Neuronal stem cell (in vitro differentiated cells): Measurements from ENCODE around the gene DNAJB4.
A peak's percentile ranks its signal among the peaks of the same experiment; 100 is the strongest.

Experiments
- DNase-seq: peaks from one replicate; pipeline ENCODE4 v3.0.0-alpha.2; 2013; ENCODE audit warnings: low spot score
- H2AFZ ChIP-seq: one replicate; pipeline ENCODE4 v1.6.1; 2013; ENCODE audit warnings: mild to moderate bottlenecking, low read length, inconsistent platforms
- H2AK5ac ChIP-seq: 2 replicates; pipeline ENCODE4 v1.6.1; 2013; ENCODE audit warnings: low read depth, mild to moderate bottlenecking, inconsistent platforms, low read length, moderate library complexity, mixed read lengths
- H2BK120ac ChIP-seq: 2 replicates; pipeline ENCODE4 v1.6.1; 2013; ENCODE audit warnings: low read depth, mild to moderate bottlenecking, inconsistent platforms, low read length, moderate library complexity, mixed read lengths
- H2BK12ac ChIP-seq: one replicate; pipeline ENCODE4 v1.6.1; 2013; ENCODE audit warnings: low read length, inconsistent platforms
- H2BK15ac ChIP-seq: 2 replicates; pipeline ENCODE4 v1.6.1; 2013; ENCODE audit warnings: mild to moderate bottlenecking, low read length, inconsistent platforms, mixed read lengths
- H2BK5ac ChIP-seq: one replicate; pipeline ENCODE4 v1.6.1; 2013; ENCODE audit warnings: inconsistent platforms, mild to moderate bottlenecking, low read length, moderate library complexity
- H3K14ac ChIP-seq: one replicate; pipeline ENCODE4 v1.6.1; 2013; ENCODE audit warnings: low read length, inconsistent platforms
- H3K18ac ChIP-seq: 2 replicates; pipeline ENCODE4 v1.6.1; 2013; ENCODE audit warnings: low read length, inconsistent platforms
- H3K23ac ChIP-seq: 2 replicates; pipeline ENCODE4 v1.6.1; 2013; ENCODE audit warnings: low read depth, mild to moderate bottlenecking, mixed read lengths, low read length, inconsistent platforms; ENCODE audit not compliant: poor library complexity
- H3K27ac ChIP-seq: replicated peaks from 3 replicates; pipeline ENCODE4 v1.5.1; 2013; ENCODE audit warnings: low read length, inconsistent platforms
- H3K27me3 ChIP-seq, 3 experiments: 2 replicates each; pipeline ENCODE4 v1.6.1; 2013; ENCODE audit warnings: low read length in 3 of 3, mild to moderate bottlenecking in 2 of 3, inconsistent platforms in 1 of 3, low read depth in 1 of 3, mixed read lengths in 1 of 3, moderate library complexity in 1 of 3; ENCODE audit not compliant: control insufficient read depth in 3 of 3, insufficient read depth in 3 of 3
- H3K36me3 ChIP-seq, 2 donors: replicated peaks in 1 of 2; 2 replicates each; pipeline ENCODE4 v1.6.1; 2013; ENCODE audit warnings: low read length in 2 of 2; ENCODE audit not compliant: control insufficient read depth in 2 of 2, insufficient read depth in 2 of 2
- H3K4ac ChIP-seq: 2 replicates; pipeline ENCODE4 v1.6.1; 2013; ENCODE audit warnings: inconsistent platforms, mild to moderate bottlenecking, low read length, moderate library complexity
- H3K4me1 ChIP-seq, 2 donors: 1 replicate in 1 of 2; 2 replicates in 1 of 2; pipeline ENCODE4 v1.6.1; 2013; ENCODE audit warnings: low read length in 2 of 2, low read depth in 1 of 2; ENCODE audit not compliant: control insufficient read depth in 2 of 2, insufficient read depth in 1 of 2
- H3K4me2 ChIP-seq: one replicate; pipeline ENCODE4 v1.6.1; 2013; ENCODE audit warnings: mild to moderate bottlenecking, low read length, inconsistent platforms; ENCODE audit not compliant: insufficient read depth, poor library complexity, severe bottlenecking
- H3K4me3 ChIP-seq, 2 donors: 2 replicates each; pipeline ENCODE4 v1.5.1; 2013; ENCODE audit warnings: low read length in 2 of 2, mild to moderate bottlenecking in 2 of 2, inconsistent platforms in 1 of 2, moderate library complexity in 1 of 2
- H3K79me1 ChIP-seq: one replicate; pipeline ENCODE4 v1.6.1; 2013; ENCODE audit warnings: low read depth, mild to moderate bottlenecking, inconsistent platforms, low read length, moderate library complexity
- H3K9ac ChIP-seq: one replicate; pipeline ENCODE4 v1.6.1; 2013; ENCODE audit warnings: mild to moderate bottlenecking, low read depth, low read length, inconsistent platforms; ENCODE audit not compliant: poor library complexity
- H3K9me3 ChIP-seq, 2 donors: replicated peaks in 1 of 2; 2 replicates each; pipeline versions ENCODE3 to v1.6.1; 2013; ENCODE audit warnings: low read length in 2 of 2, mild to moderate bottlenecking in 2 of 2, inconsistent platforms in 1 of 2, low read depth in 1 of 2, mixed read lengths in 1 of 2, moderate library complexity in 1 of 2; ENCODE audit not compliant: control insufficient read depth in 2 of 2, insufficient read depth in 1 of 2
- H4K8ac ChIP-seq: one replicate; pipeline ENCODE4 v1.6.1; 2013; ENCODE audit warnings: low read depth, mild to moderate bottlenecking, inconsistent platforms, low read length, moderate library complexity
- H4K91ac ChIP-seq: one replicate; pipeline ENCODE4 v1.6.1; 2013; ENCODE audit warnings: low read length, low read depth, mild to moderate bottlenecking, inconsistent platforms; ENCODE audit not compliant: poor library complexity
- WGBS, 2 donors: extraction: QIAGEN DNeasy Blood & Tissue Kit; methylation state at CpG; one replicate each; pipeline ENCODE4 v1.1.7; 2013; ENCODE audit warnings: missing lambda C conversion rate in 2 of 2, mixed read lengths in 1 of 2; ENCODE audit not compliant: insufficient read length in 2 of 2, insufficient replicate concordance in 1 of 2; ENCODE audit errors: extremely low coverage in 2 of 2; 5-methylcytosine and 5-hydroxymethylcytosine counted together

Gene DNAJB4

GRCh38 chr1:78003882-78004718 lies 639 bp upstream of the DNAJB4 start:
- Histone ChIP-seq H3K4ac (no peak overlapping the region), H2BK12ac (no peak overlapping the region), H3K9ac (no peak overlapping the region), H2BK15ac (no peak overlapping the region), H3K27ac (no peak overlapping the region), H3K79me1 (no peaks in the 10 kb centered on the region), H2AFZ (peak overlapping the region; percentile 41), H3K4me3 (peak overlapping the region in 1 of 2 donors; percentile 50), H3K9me3 (no peaks in the 10 kb centered on the region), H3K18ac (no peak overlapping the region), H2BK5ac (no peak overlapping the region), H3K4me1 (peaks cover 0 to 17% of the 10 kb centered on the region in 2 donors), H3K14ac (no peak overlapping the region), H2BK120ac (no peak overlapping the region), H3K4me2 (peak overlapping the region; percentile 38), H4K91ac (no peak overlapping the region), H3K36me3 (no peaks in the 10 kb centered on the region), H3K27me3 (no peaks in the 10 kb centered on the region), H4K8ac (no peak overlapping the region), H3K23ac (no peak overlapping the region), H2AK5ac (no peak overlapping the region)
- DNase-seq = peak; percentile 27
- no CpG with 5 or more reads among the region's 8 CpGs for WGBS, 2 donors

DNA sequence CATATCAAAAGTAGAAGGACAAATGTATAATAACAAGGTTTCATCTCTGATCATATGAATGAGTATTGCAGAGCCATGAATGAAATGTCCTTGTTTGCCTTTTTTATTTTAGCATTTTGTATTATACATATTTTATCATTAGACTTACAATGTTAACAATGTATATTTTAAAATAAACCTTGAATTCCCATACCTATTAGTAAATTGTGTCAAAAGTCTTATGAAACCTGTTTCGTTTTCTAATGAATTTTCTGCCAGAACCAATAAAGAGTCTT lies 646 bp downstream of the DNAJB4 start:
- Histone ChIP-seq H4K8ac (no peak overlapping the region), H3K9me3 (no peaks in the 10 kb centered on the region), H3K4me1 (peaks cover 0 to 17% of the 10 kb centered on the region in 2 donors), H3K4me3 (peak overlapping the region in 1 of 2 donors; percentile 50), H2BK120ac (no peak overlapping the region), H2AFZ (no peak overlapping the region), H3K79me1 (no peaks in the 10 kb centered on the region), H4K91ac (no peak overlapping the region), H2BK5ac (no peak overlapping the region), H3K4me2 (no peak overlapping the region), H3K4ac (no peak overlapping the region), H2BK15ac (no peak overlapping the region), H3K36me3 (no peaks in the 10 kb centered on the region), H3K9ac (no peak overlapping the region), H3K27ac (no peak overlapping the region), H3K23ac (no peak overlapping the region), H3K14ac (no peak overlapping the region), H2AK5ac (no peak overlapping the region), H3K18ac (no peak overlapping the region), H2BK12ac (no peak overlapping the region), H3K27me3 (no peaks in the 10 kb centered on the region)
- WGBS, 2 donors = no CpG with 5 or more reads among the region's 1 CpG
- no peak for DNase-seq

GRCh38 chr1:78005755-78006154 lies 1.0 kb downstream of the DNAJB4 start:
- H3K27me3 ChIP-seq = no peaks in the 10 kb centered on the region
- no peak for DNase-seq
- no peak overlapping the region for H3K4ac ChIP-seq
- H4K91ac ChIP-seq = no peak overlapping the region
- H3K36me3 ChIP-seq = no peaks in the 10 kb centered on the region
- no peak overlapping the region for H3K14ac ChIP-seq
- H3K9me3 ChIP-seq = no peaks in the 10 kb centered on the region
- H4K8ac ChIP-seq = no peak overlapping the region
- no peak overlapping the region for H3K9ac ChIP-seq
- peak overlapping the region in 1 of 2 donors; percentile 50 for H3K4me3 ChIP-seq
- no peak overlapping the region for H3K4me2 ChIP-seq
- WGBS, 2 donors = no CpG with 5 or more reads among the region's 1 CpG
- no peak overlapping the region for H2BK12ac ChIP-seq
- peaks cover 0 to 17% of the 10 kb centered on the region in 2 donors for H3K4me1 ChIP-seq
- no peak overlapping the region for H3K23ac ChIP-seq
- no peaks in the 10 kb centered on the region for H3K79me1 ChIP-seq
- no peak overlapping the region for H2BK5ac ChIP-seq
- H2AFZ ChIP-seq = no peak overlapping the region
- H3K18ac ChIP-seq = no peak overlapping the region
- no peak overlapping the region for H2BK15ac ChIP-seq
- no peak overlapping the region for H2AK5ac ChIP-seq
- H3K27ac ChIP-seq = no peak overlapping the region
- H2BK120ac ChIP-seq = no peak overlapping the region

DNA sequence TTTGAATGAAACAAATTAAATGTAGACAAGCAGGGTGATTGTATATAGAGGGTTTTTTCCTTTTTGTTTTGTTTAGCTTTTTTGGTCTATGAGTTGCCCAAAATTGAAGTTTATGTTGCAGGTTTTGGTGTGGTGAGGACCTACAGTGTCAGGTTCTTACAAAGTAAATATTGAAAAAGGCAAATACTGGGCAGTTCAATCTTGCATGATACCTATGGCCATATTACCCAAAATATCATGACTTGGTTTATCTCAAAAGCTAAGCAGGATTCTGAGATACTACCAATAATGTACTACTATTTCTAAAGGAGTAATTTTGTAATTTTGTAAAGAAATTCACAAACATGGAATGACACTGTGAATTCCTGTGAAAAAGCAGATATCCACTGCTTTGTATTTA lies 1.8 kb downstream of the DNAJB4 start:
- Histone ChIP-seq H3K4me2 (no peak overlapping the region), H3K36me3 (no peaks in the 10 kb centered on the region), H2BK15ac (no peak overlapping the region), H3K9ac (no peak overlapping the region), H3K79me1 (no peaks in the 10 kb centered on the region), H3K4me3 (peak overlapping the region in 1 of 2 donors; percentile 50), H2BK5ac (no peak overlapping the region), H2AFZ (no peak overlapping the region), H3K9me3 (no peaks in the 10 kb centered on the region), H3K4me1 (peaks cover 0 to 17% of the 10 kb centered on the region in 2 donors), H3K23ac (no peak overlapping the region), H3K4ac (no peak overlapping the region), H3K27ac (no peak overlapping the region), H3K18ac (no peak overlapping the region), H2AK5ac (no peak overlapping the region), H2BK12ac (no peak overlapping the region), H3K14ac (no peak overlapping the region), H4K8ac (no peak overlapping the region), H4K91ac (no peak overlapping the region), H2BK120ac (no peak overlapping the region), H3K27me3 (no peaks in the 10 kb centered on the region)
- DNase-seq = no peak
